ENCODE data around the gene IGLON5. TPM values are rescaled to one million over a fixed set of nuclear protein-coding genes. Genes with fewer than 3 reads are reported as not detected.

Gene IGLON5
- total RNA-seq, 1 experiment from 2014 or later: not detected

- no peaks in the 10 kb centered on the region for H3K27me3 ChIP-seq (ENCODE audit: insufficient read depth, low read depth)
- no peaks in the 10 kb centered on the region for H3K4me1 ChIP-seq (replicated peaks; ENCODE audit: insufficient read depth)
- no peak overlapping the region for H3K4me3 ChIP-seq
- BruUV-seq (replicated peaks): no TSS peak
- peaks cover 7% of the 10 kb centered on the region; the same call in 1 of the 2 replicates for H4K20me1 ChIP-seq (ENCODE audit: insufficient read depth)
- no peak for DNase-seq
- no peak overlapping the region for H2AFZ ChIP-seq
- H3K4me2 ChIP-seq: no peak overlapping the region
- intact Hi-C loops (cut with micrococcal nuclease; ENCODE audit: unreplicated experiment): no loop called here
- POLR2A ChIA-PET (ENCODE audit: unreplicated experiment): no interaction called here
- H3K9me3 ChIP-seq (ENCODE audit: insufficient read depth, low read depth): no peaks in the 10 kb centered on the region
- 0 out of 2 replicates have a peak, but pooled peaks cover 7% of the 10 kb centered on the region for H3K79me2 ChIP-seq (ENCODE audit: low read depth)
- H3K36me3 ChIP-seq (ENCODE audit: low read depth): no peaks in the 10 kb centered on the region
- peaks cover 9% of the 10 kb centered on the region for H3F3A ChIP-seq (ENCODE audit: insufficient read depth, low read depth)
- CTCF ChIA-PET: no interaction called here
- H3K27ac ChIP-seq: no peak overlapping the region
- H3K9me2 ChIP-seq (ENCODE audit: insufficient read depth): no peaks in the 10 kb centered on the region
- TF ChIP-seq CTCF (conservative IDR thresholded peaks at IDR 0.05): no peak
- no peak for TF ChIP-seq EZH2 (IDR thresholded peaks at IDR 0.05; ENCODE audit: low read depth)
These were observed 44.8 kb downstream of the IGLON5 start for GRCh38 chr19:51356159-51356801.

GRCh38 chr19:51357952-51358351 is 46.5 kb downstream of the IGLON5 start:
- Histone ChIP-seq H3K27ac (no peak overlapping the region), H3K9me2 (ENCODE audit: insufficient read depth) (no peaks in the 10 kb centered on the region), H2AFZ (no peak overlapping the region), H3K36me3 (ENCODE audit: low read depth) (no peaks in the 10 kb centered on the region), H3K4me2 (no peak overlapping the region), H3K4me3 (no peak overlapping the region), H3F3A (ENCODE audit: insufficient read depth, low read depth) (peaks cover 12% of the 10 kb centered on the region; the same call in 1 of the 2 replicates), H4K20me1 (ENCODE audit: insufficient read depth) (peaks cover 14% of the 10 kb centered on the region; the same call in 1 of the 2 replicates), H3K79me2 (ENCODE audit: low read depth) (peaks cover 15% of the 10 kb centered on the region; the same call in 1 of the 2 replicates), H3K4me1 (replicated peaks; ENCODE audit: insufficient read depth) (peaks cover 8% of the 10 kb centered on the region), H3K27me3 (ENCODE audit: insufficient read depth, low read depth) (no peaks in the 10 kb centered on the region), H3K9me3 (ENCODE audit: insufficient read depth, low read depth) (no peaks in the 10 kb centered on the region)
- ChIA-PET CTCF (no interaction called here), POLR2A (ENCODE audit: unreplicated experiment) (no interaction called here)
- BruUV-seq (replicated peaks): no TSS peak
- TF ChIP-seq EZH2 (IDR thresholded peaks at IDR 0.05; ENCODE audit: low read depth) (no peak), CTCF (conservative IDR thresholded peaks at IDR 0.05) (no peak)
- no peak for DNase-seq
- intact Hi-C loops (cut with micrococcal nuclease; ENCODE audit: unreplicated experiment): no loop called here

GRCh38 chr19:51359294-51359693 is 47.9 kb downstream of the IGLON5 start:
- no peak for DNase-seq
- ChIA-PET CTCF (interaction anchor here (0.7 kb wide), 1 partner anchor 39 kb away, joined by 3 read pairs; no protein-coding TSS in a partner anchor), POLR2A (ENCODE audit: unreplicated experiment) (interaction anchor here (0.6 kb wide), 1 partner anchor 1167 kb away, joined by 11 read pairs; no protein-coding TSS in a partner anchor)
- no peaks in the 10 kb centered on the region for H3K9me3 ChIP-seq (ENCODE audit: insufficient read depth, low read depth)
- H2AFZ ChIP-seq: no peak overlapping the region
- peaks cover 21% of the 10 kb centered on the region for H3K4me1 ChIP-seq (replicated peaks; ENCODE audit: insufficient read depth)
- H3K4me2 ChIP-seq: no peak overlapping the region
- H3K27me3 ChIP-seq (ENCODE audit: insufficient read depth, low read depth): no peaks in the 10 kb centered on the region
- no peak overlapping the region for H3K4me3 ChIP-seq
- intact Hi-C loops (cut with micrococcal nuclease; ENCODE audit: unreplicated experiment): no loop called here
- H3K36me3 ChIP-seq (ENCODE audit: low read depth): no peaks in the 10 kb centered on the region
- H4K20me1 ChIP-seq (ENCODE audit: insufficient read depth): peaks cover 14% of the 10 kb centered on the region; the same call in 1 of the 2 replicates
- no peak overlapping the region for H3K27ac ChIP-seq
- H3F3A ChIP-seq (ENCODE audit: insufficient read depth, low read depth): peaks cover 26% of the 10 kb centered on the region; the same call in 1 of the 2 replicates
- TF ChIP-seq CTCF (conservative IDR thresholded peaks at IDR 0.05) (no peak), EZH2 (IDR thresholded peaks at IDR 0.05; ENCODE audit: low read depth) (no peak)
- peaks cover 25% of the 10 kb centered on the region for H3K79me2 ChIP-seq (ENCODE audit: low read depth)
- H3K9me2 ChIP-seq (ENCODE audit: insufficient read depth): no peaks in the 10 kb centered on the region
- BruUV-seq (replicated peaks): no TSS peak
